Measurements from ENCODE around the gene MRPS25.

The MRPS25 gene

GRCh38 chr3:15064835-15065549 lies at the start of gene MRPS25:
TSS of gene MRPS25 (minus strand) at chr3:15065315. CDS start at chr3:15065194, 121 bp downstream.
- peak; percentile 92 for DNase-seq

DNA sequence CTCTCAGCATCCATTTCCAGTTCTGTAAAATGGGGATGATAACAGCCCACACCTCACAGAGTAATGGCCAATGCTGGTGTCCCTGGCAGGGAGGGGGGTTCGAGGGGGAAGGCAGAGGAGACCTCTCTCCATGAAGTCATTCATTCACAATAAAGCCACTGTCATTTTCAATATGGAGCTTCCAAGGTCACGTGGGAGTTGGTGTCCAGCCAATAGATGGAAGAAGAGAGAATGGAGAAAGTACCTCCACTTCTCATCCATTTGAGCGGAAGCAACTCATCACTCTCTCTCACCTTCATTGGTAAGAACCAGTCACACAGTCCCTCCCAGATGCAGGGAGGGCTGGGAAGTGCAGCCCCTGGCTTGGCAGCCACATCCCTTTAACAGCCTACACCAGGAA lies 48.8 kb upstream of the MRPS25 start:
- no peak for DNase-seq

- DNase-seq = no peak
Measured at GRCh38 chr3:15113471-15113870, 48.4 kb upstream of the MRPS25 start.

GRCh38 chr3:15112011-15112410 lies 46.9 kb upstream of the MRPS25 start:
- DNase-seq = no peak

- no peak for DNase-seq
Measured at GRCh38 chr3:15110206-15110605, 45.1 kb upstream of the MRPS25 start.

GRCh38 chr3:15108869-15109268 lies 43.8 kb upstream of the MRPS25 start:
- no peak for DNase-seq

- DNase-seq = peak; percentile 78
Measured at GRCh38 chr3:15108082-15108545, 43.0 kb upstream of the MRPS25 start.

DNA sequence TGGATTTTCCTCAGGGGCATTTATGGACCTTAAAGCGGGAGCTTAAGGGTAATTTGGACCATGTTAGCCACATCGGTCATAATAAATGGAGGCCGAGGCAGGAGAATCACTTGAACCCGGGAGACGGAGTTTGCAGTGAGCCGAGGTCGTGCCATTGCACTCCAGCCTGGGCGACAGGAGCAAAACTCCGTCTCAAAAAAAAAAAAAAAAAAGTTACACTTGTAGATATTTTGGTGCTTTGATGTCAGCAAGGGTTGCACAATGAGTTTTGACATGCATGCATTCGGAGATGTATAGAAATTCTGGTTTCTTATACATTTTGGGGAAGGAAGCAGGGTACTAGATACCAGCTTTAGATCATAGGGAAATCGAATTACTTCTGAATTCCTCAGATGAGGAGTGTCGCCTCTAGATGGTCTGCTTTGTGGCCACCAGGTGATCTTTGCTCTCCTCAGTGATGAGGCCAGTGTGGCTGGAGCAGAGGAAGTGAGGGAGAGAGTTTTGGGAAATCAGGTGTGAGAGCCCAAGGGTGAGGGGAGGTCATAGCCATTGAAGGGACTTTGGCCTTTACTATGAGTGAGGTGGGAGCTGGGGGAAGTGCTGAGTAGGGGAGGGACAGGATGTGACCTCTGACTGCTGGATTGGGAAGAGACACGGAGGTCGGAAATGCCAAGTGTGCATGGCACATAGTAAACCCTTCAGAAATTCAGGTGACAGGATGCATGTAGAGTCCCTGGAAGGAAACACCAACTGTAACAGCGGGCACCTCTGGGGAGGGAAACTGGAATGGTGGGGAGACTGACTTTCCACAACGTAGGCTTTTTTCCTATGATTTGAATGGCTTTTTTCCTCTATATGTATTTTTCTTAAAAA lies 42.2 kb upstream of the MRPS25 start:
- no peak for DNase-seq

- DNase-seq = no peak
Measured at GRCh38 chr3:15102836-15103235, 37.7 kb upstream of the MRPS25 start.

GRCh38 chr3:15102256-15102655 lies 37.1 kb upstream of the MRPS25 start:
- peak; percentile 52 for DNase-seq

DNA sequence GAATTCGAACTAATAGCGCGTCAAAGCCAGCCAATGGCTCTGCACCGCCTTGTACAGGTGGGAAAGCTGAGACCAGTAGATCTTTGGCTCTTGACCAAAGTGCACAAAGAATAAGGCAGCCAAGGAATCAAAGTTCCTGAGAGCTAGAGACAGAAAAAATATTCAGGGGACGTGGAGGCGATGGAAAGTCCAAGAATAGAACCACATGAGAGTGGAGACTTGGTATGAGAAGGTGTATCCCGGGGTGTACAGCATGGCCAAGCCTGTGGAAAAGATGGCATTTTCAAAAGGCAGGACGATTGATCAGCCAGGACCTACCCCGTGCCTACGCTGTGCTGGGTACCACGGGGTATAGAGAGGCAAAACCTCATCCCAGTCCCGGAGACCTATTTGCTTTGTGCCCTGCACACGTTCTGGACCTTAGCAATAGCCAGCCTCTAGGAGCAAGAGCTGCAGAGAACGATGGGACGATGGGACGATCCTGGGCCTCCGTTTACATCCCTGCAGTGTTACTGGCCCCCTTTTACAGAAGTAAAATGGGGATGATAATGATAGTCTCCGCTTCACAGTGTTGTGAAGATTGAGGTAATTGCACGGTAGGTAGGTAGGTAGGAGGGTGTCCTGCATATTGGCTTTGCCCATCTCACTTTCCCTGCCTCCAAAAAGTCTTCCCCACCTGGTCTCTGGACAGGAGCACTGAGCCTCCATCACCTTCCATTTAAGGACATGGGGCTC lies 34.4 kb upstream of the MRPS25 start:
- no peak for DNase-seq

DNA sequence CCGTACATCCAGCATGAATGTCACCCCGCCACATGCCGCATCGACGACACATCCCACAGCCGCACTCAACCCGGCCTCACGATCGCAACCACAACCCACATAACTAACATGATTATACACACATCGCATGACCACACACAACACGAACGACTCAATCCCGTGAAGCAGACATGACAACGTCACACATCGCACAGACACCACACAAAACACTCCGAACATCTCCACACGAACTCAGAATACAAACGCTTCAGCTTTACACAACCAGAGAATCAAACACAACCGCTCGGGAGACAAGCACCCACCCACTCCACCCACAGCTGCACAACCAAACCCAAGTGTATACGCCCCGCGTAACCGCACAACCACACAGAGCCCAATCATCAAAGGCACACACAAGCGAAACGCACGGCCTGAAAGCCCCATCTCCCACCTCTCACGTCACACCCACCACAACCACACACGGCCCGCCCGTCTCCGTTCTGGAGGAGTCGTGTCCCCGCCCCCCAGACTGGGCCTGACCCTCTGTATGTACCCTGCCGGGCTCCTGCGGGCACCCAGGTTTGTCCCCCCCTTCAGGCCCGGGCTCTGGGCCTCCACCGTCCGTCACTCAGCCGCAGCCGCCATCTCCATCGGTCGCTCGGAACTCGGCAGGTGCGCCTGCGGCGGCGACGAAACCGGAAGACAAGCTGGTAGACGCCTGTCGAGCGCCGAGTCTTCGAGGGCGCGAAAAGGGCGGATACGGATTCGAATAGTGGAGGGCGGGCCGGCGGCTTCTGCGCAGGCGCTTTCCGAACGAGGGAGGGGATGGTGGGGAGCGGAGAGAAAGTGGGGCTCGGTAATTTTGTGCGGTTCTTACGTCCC lies 33.6 kb upstream of the MRPS25 start, which contains the start of gene RBSN:
Gene RBSN, minus strand, starts transcription at position 646 of the 861 bp plus-strand sequence. CDS start 3,028 bp downstream, outside the sequence.
- DNase-seq = peak; percentile 95

GRCh38 chr3:15097891-15098290 lies 32.8 kb upstream of the MRPS25 start:
- DNase-seq = no peak

DNA sequence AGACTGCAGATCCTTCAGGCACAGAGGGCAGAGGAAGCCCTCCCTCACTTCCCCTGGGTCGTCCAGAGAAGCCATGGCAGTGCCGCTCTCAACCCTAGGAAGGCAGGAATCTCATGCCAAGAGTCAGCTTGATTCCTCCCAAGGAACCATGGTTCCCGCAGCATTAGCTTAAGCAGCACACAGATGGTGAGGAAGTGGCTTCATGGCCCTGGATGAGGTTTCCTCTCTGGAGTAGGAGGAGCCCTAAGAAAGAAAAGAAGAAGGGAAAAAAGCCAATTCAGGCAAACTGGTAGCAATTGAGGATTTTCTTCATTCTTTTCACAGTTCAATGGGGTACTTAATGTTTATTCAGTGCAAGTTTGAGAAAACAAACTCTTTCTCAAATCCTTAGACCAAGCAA lies 30.9 kb upstream of the MRPS25 start:
- DNase-seq = no peak

- DNase-seq = no peak
Measured at GRCh38 chr3:15094187-15094875, 29.2 kb upstream of the MRPS25 start.

DNA sequence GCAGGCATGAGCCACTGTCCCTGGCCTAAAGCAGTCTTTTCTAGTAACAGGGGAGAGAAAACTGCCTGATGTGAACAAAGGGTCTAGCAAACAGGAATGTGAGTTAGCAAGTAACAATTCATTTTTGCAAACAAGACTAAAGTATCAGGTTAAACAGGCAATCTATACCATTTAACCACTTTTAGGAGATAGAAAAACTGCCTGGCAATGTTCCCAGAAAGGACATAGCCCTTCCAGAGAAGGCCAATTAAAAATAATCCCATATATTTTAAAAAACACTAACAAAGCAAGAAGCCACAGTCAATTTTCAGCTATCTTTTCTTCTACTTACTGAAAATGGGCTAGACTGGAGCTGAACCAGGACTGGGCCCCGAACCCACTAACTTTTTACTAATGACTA lies 27.6 kb upstream of the MRPS25 start:
- no peak for DNase-seq

GRCh38 chr3:15091575-15091974 lies 26.5 kb upstream of the MRPS25 start:
- no peak for DNase-seq

DNA sequence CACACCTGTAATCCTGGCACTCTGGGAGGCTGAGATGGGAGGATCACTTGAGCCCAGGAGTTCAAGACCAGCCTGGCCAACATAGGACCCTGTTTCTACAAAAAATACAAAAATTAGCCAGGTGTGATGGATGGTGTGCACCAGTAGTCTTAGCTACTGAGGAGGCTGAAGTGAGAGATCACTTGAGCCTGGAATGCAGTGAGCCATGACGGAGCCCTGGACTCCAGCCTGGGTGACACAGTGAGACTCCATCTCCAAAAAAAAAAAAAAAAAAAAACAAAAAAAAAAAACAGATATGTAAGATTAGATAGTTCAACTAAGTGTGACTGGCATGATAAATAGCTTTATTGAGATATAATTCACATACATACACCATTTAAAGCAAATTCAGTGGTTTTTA lies 24.1 kb upstream of the MRPS25 start:
- DNase-seq = no peak

DNA sequence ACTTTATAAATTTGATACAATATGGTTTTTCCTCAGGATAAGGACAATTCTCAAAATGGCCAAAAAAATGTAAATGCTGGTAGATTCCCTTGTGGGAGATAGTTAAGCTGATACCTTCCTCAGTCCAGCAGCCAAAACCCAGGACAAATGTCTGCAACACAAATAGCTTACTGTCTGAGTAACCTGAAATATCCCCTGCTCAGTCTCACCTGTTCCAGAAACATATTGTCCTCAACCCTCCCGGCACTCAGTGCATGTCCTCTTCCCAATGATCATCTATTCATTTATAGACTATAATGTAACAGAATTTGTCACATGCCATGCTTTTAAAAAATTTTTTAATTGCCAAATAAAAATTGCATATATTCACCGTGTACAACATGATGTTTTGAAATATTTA lies 21.6 kb upstream of the MRPS25 start:
- DNase-seq = no peak

DNA sequence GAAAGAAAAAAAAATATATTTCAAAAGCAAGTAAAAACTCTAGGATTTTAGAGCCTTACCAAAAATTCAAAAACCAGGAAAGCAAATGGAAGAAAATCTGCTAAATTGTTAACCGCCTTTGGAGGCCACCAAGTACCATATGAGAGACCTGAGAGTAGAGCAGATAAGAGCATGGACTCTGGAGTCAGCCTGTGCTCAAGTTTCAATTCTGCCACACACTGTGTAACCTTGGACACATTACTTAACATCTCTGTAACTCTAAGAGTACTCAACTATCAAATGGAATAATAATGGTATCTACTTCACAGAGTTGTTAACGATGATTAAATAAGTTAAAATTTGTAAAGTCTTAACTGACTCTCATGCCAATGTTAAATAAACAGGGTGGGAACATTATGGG lies 21.1 kb upstream of the MRPS25 start:
- DNase-seq = no peak

GRCh38 chr3:15083252-15083651 lies 18.1 kb upstream of the MRPS25 start:
- DNase-seq = no peak

Measured in right forelimb (tissue), 1 donor.